COLO668 (cell line): ENCODE results near the gene CCDC8.
"Not testable (repeated sequence)": the region's sequence is repeated elsewhere in the genome, so short reads cannot be mapped to it uniquely, and the experiment has no call there.

Experiments used
- DNase-seq: peaks from one replicate; lab custom pipeline; 2025; ENCODE audit not compliant: unreplicated experiment; lab: John Stamatoyannopoulos, UW

The CCDC8 gene

GRCh38 chr19:46383846-46384245 is 29.5 kb downstream of the CCDC8 start:
- DNase-seq: no peak

- DNase-seq: no peak
Measured at GRCh38 chr19:46383171-46383815, 30.1 kb downstream of the CCDC8 start.

- no peak for DNase-seq
Measured at GRCh38 chr19:46381756-46382345, 31.5 kb downstream of the CCDC8 start.

- no peak for DNase-seq
Measured at GRCh38 chr19:46381346-46381745, 32.0 kb downstream of the CCDC8 start.

GRCh38 chr19:46380690-46381089 is 32.7 kb downstream of the CCDC8 start:
- DNase-seq: no peak

GRCh38 chr19:46378268-46378667 is 35.1 kb downstream of the CCDC8 start:
- no peak for DNase-seq

- DNase-seq: no peak
Measured at GRCh38 chr19:46376241-46377153, 36.9 kb downstream of the CCDC8 start.

- not testable (repeated sequence) for DNase-seq
Measured at GRCh38 chr19:46375476-46376067, 37.8 kb downstream of the CCDC8 start.

GRCh38 chr19:46374536-46375475 is 38.6 kb downstream of the CCDC8 start:
- no peak for DNase-seq

GRCh38 chr19:46373491-46374359 is 39.6 kb downstream of the CCDC8 start:
- DNase-seq: peak; percentile 86

GRCh38 chr19:46372901-46373490 is 40.4 kb downstream of the CCDC8 start:
- DNase-seq: no peak

GRCh38 chr19:46371371-46371901 is 41.9 kb downstream of the CCDC8 start:
- no peak for DNase-seq

- no peak for DNase-seq
Measured at GRCh38 chr19:46369817-46370216, 43.5 kb downstream of the CCDC8 start.

- no peak for DNase-seq
Measured at GRCh38 chr19:46368116-46368515, 45.2 kb downstream of the CCDC8 start.

- no peak for DNase-seq
Measured at GRCh38 chr19:46367426-46367825, 45.9 kb downstream of the CCDC8 start.

- DNase-seq: no peak
Measured at GRCh38 chr19:46366620-46367292, 46.6 kb downstream of the CCDC8 start.

- no peak for DNase-seq
Measured at GRCh38 chr19:46365561-46365960, 47.8 kb downstream of the CCDC8 start.

- DNase-seq: no peak
Measured at GRCh38 chr19:46364359-46364758, 49.0 kb downstream of the CCDC8 start.
